GM12892 (cell line): ENCODE measurements around the gene C4B.
"Not testable (repeated sequence)": the region's sequence is repeated elsewhere in the genome, so short reads cannot be mapped to it uniquely, and the experiment has no call there.

ENCODE experiments used
- POLR2A ChIP-seq: IDR thresholded peaks from 2 replicates; pipeline ENCODE4 v1.6.1; 2011; ENCODE audit warnings: low read depth, low read length, control low read depth
- POLR2AphosphoS5 ChIP-seq: IDR thresholded peaks from 2 replicates; pipeline ENCODE4 v1.6.1; 2011; ENCODE audit warnings: low read depth, low read length, control low read depth

GRCh38 chr6:32037598-32038524 is 23.3 kb downstream of the C4B start, which contains the start of gene CYP21A2:
- TF ChIP-seq POLR2A, POLR2AphosphoS5: not testable (repeated sequence)
